Measurements from ENCODE around the gene RAB44. TPM values are rescaled to one million over a fixed set of nuclear protein-coding genes. Genes with fewer than 3 reads are reported as not detected.

Gene RAB44
- total RNA-seq, 1 experiment from 2014 or later, result not detected

DNA sequence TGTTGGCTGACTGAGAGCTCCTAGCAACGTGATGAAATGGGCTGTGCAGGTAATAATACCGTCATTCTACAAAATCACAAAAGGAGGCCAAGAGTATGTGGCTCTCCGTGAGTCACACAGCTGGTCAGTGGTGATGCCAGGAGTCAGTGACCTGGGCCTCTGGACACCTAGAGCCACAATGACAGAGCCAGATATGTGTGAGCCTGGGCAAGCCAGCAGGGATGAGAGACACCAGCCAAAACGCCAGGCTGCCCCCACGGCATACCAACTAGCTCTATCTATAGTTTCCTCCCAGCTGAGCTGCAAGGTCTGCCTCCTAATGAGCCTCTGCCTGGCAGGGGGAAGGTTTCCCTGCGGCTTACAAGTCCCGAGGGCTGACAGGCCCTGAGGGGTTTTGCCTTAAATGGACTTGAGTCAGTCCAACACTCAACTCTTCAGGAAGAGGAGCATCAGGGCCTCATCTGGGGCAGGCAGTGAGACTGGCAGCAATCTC, 71.6 kb downstream of the RAB44 start:
- H3K9ac ChIP-seq (ENCODE audit: extremely low read depth, insufficient read length, low read length), result no peak overlapping the region
- no peak overlapping the region for H4K91ac ChIP-seq (ENCODE audit: insufficient read length, low read depth, low read length)
- H3K4me3 Mint-ChIP-seq, result no peak overlapping the region
- H4K5ac ChIP-seq (ENCODE audit: insufficient read length, low read depth, low read length), result no peak overlapping the region
- no peaks in the 10 kb centered on the region for H3K79me1 ChIP-seq (ENCODE audit: insufficient read depth, low read depth, low read length, poor library complexity, severe bottlenecking)
- H2AFZ ChIP-seq (ENCODE audit: low read length), result no peak overlapping the region
- no peaks in the 10 kb centered on the region for H3K27me3 ChIP-seq (ENCODE audit: insufficient read depth, low read length)
- WGBS (ENCODE audit: extremely low coverage, insufficient read length, low lambda C conversion rate), result no CpG with 5 or more reads among the region's 7 CpGs
- H3K4me2 ChIP-seq (ENCODE audit: insufficient read depth, insufficient read length, low read length), result no peak overlapping the region
- no peak overlapping the region for H2BK20ac ChIP-seq (ENCODE audit: low read depth, low read length, poor library complexity, severe bottlenecking)
- no peak overlapping the region for H2BK12ac ChIP-seq (ENCODE audit: insufficient read length, low read depth, low read length)
- no peaks in the 10 kb centered on the region for H3K9me3 ChIP-seq (ENCODE audit: control insufficient read depth, low read depth, low read length)
- H4K8ac ChIP-seq (replicated peaks; ENCODE audit: insufficient read length, low read depth, low read length), result no peak overlapping the region
- H3K27me3 Mint-ChIP-seq (ENCODE audit: low read depth), result peaks cover 4% of the 10 kb centered on the region
- no peak overlapping the region for H3K23ac ChIP-seq (ENCODE audit: insufficient read length, low read depth, low read length)
- no peaks in the 10 kb centered on the region for H3K4me1 ChIP-seq (ENCODE audit: insufficient read depth, low read length)
- H3K23me2 ChIP-seq (ENCODE audit: insufficient read length, low read depth, low read length, poor library complexity, severe bottlenecking), result no peaks in the 10 kb centered on the region
- H3K18ac ChIP-seq (ENCODE audit: insufficient read length, low read depth, low read length), result no peak overlapping the region
- H2BK120ac ChIP-seq (ENCODE audit: low read depth, low read length, poor library complexity, severe bottlenecking), result no peak overlapping the region
- H2BK5ac ChIP-seq (ENCODE audit: insufficient read length, low read length), result no peak overlapping the region
- H3K14ac ChIP-seq (ENCODE audit: insufficient read depth, low read length), result no peak overlapping the region
- H2AK5ac ChIP-seq (ENCODE audit: insufficient read length, low read length), result no peak overlapping the region
- H4K20me1 ChIP-seq (ENCODE audit: control insufficient read depth, insufficient read depth, insufficient read length), result no peaks in the 10 kb centered on the region
- no peak for DNase-seq
- H3K56ac ChIP-seq (ENCODE audit: insufficient read length, low read depth, low read length), result no peak overlapping the region
- no peaks in the 10 kb centered on the region for H3K9me3 Mint-ChIP-seq
- peak overlapping the region in 2 of 3 experiments; percentile 40 to 77; a peak in 1 of 7 replicates for H3K27ac Mint-ChIP-seq
- no peak for TF ChIP-seq CTCF (conservative IDR thresholded peaks at IDR 0.05)
- H2BK15ac ChIP-seq (ENCODE audit: low read depth, low read length), result no peak overlapping the region
- H3K79me2 ChIP-seq (ENCODE audit: insufficient read depth, low read length), result no peaks in the 10 kb centered on the region
- H3K36me3 Mint-ChIP-seq (ENCODE audit: insufficient read depth in 1 of 3, low read depth in 3 of 3), result no peaks in the 10 kb centered on the region; a peak in 1 of 7 replicates
- H3K4me1 Mint-ChIP-seq, result peaks cover 23 to 50% of the 10 kb centered on the region in 2 experiments
- no peak overlapping the region for H3K4ac ChIP-seq (ENCODE audit: low read depth, low read length)
- H3K27ac ChIP-seq (ENCODE audit: insufficient read length, low read depth, low read length), result no peak overlapping the region
- H3T11ph ChIP-seq (ENCODE audit: low read length), result no peak overlapping the region
